HK-2 (cell line): Measurements from ENCODE around the gene THBS4.

Source experiments
- DNase-seq: peaks from one replicate; pipeline ENCODE4 v3.0.0-alpha.2; 2018; ENCODE audit not compliant: unreplicated experiment

THBS4 gene

DNA sequence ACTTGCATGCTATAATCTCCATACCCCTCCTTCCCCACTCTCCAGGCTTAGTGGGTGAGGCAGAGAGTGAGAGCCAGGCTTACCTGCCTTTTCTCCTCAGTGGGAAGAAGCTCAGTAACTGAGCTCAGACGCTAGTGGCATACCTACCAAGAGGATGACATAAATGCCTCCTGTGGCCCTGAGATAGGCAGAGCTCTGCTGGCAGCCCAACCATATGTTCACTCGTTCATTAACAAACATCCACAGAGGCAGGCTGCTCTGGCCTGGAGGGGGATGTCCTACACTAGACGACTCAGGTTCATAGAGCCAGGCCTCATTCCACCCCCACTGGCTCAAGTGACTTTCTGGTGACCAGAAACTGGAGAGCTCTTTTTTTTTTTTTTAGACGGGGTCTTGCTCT is 81.3 kb downstream of the THBS4 start:
- DNase-seq: peak; percentile 14

DNA sequence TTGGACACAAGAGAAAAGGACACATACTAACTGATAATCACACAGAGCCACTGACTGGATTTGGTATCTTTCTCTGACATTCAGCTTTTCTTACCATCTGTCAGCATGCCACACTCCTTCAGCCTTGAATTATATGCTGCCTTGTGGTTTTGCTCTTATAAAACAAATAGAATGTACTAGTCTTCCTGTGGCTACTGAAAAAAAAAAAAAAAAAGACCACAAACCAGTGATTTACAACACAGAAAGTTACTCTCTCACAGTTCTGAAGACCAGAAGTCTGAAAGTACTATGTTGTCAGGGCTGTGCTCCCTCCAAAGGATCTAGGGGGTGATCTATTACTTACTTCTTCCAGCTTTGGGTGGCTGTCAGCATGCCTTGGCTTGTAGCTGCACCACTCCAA is 82.3 kb downstream of the THBS4 start:
- no peak for DNase-seq

DNA sequence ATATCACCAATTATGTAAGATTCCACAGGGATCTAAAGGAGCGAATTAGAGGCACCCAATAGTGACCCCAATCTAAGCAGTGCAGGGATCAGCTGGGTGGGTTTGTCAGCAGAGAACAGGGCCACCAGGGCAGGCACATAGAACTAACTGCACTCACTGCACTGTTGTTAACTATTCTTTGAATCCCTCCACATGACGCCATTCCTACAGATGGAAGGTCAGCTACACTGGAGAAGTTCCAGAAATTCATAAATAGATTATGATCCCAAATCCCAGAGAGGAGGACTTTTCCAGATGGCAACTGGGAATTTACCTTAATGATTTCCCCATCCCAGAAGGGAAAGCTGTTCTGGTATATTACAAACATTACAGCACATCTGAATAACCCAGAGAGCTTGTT is 84.2 kb downstream of the THBS4 start:
- DNase-seq: no peak

DNA sequence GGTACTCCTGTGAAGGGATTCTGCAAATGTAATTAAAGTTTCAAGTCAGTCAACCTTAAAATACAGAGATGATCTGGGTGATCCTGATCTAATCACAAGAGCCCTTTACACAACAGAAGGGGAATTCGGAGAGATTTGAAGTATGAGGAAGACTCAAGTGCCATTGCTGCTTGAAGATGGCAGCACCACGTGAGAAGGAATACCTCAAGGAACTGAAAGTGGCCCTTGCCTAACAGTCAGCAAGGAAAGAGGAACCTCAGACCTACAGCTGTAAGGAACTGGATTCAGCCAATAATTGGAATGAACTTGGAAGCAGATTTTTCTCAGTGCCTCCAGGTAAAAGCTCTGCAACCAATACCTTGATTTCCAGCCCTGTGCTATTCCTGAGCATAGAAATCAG is 87.4 kb downstream of the THBS4 start:
- no peak for DNase-seq

DNA sequence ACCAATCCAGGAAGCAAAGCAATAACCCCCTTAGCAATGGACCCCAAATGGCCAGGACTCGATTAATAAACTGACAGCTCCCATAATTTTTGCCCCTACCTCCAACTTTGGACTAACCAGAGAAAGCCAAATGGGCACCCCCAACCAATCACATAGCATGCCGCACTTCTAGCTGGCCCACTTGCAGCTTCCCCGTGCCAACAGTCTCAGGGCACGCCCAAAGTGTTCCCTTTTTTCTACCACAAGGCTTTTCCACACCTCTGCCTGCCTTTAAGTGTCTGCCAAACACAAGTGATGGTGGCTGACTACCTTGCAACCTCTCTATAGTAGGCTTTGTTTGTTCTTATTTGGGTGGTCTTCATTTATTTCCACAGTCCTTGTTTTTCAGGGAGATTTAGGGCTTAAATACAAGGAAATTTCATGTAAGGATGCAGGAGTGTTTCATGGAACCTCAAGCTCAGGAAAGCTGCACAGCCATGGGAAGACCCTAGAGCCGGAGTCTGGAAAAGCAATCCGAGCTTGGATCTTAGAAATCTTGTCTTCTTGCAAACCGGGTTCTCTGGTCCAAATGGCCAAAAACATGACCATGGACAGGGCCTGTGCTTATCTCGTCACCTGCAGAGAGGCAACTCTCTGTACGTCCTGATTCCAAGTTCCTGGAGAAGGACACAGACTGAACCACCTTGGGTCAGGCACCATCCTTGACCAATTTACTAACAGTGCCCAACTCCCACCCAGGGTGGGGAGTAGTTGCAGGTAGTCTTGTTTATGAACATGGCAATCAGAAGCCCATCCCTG is 89.2 kb downstream of the THBS4 start:
- DNase-seq: no peak

DNA sequence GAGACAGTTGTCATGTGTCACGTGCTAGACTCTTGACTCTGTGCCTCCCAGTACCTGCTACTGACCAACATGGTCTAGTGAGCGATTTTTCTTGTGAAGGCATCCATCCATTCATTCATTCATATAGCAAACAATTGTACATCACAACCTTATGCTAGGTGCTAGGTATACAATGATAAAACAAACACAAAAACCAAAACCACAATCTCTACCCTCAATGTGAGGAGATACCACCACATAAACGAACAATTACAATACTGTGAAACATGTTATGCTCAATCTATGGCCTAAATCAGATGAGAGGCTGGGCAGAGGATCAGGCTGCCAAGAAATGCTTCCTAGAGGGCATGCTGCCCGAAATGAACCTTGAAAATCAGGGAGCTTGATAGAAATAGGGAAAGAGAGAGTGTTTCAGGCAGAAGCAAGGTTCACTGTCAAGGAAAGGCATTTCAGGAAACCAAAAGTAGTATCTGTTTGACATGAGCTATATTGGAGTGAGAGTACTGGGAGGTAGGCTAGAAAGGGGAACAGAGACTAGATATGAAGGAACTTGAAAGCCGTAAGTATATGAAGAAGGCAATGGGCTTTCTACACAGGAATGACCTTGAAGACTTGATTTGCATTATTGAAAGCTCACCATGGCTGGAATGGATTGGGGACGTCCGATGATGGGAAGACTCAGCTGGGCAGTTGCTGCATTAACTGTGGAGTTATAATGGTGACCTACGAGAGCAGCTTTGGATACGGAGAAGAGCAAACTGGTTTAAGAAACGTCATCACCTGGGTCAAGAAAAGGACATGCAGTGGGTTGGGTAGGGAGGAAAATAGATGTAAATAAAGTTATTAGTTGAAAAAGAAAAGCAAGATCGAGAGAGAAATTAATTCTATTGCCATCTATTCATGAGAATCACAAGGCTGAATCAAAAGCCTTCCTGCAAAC is 90.1 kb downstream of the THBS4 start:
- DNase-seq: no peak

DNA sequence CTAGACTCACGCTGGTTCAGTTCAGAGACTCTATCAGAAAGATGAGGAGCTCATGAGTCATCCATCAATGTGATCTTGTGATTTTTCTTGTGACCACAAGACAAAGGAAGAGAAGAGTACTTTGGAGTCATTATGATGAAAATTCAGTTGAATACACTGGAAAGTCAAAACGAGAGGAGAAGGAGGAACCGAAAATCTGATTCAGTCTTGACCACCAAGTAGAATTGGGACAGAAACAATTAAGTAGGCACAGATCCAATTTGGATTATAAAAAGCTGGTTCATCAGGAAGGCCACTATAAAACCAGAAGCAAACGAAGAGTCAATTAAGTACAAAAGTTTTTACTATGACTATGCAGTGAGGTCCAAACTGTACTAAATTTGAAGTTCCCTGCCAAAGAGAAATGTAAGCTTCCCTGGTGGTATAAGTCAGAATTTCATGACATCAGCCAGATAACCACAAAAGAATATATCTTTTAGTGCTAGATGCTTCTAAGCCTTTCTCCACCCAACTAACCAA is 90.9 kb downstream of the THBS4 start:
- DNase-seq: no peak

DNA sequence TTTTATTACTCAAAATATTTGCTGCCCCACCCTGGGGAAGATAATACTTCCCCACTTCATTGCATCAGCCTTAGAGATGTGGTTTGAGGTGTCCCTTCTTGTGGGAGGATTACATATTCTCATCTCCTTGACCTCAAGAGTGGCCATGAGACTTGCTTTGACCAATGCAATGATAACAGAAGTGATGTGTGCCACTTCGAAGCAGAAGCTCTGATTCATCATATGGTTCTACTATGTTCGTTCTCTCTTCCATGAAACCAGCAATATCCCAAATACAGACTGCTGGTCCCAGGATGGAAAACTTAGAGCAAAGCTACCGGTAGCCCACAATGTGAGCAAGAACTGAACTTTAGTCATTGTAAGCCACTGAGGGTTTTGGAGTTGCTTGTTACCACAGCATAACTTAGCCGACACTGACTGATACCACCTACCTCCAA is 92.0 kb downstream of the THBS4 start:
- DNase-seq: no peak

DNA sequence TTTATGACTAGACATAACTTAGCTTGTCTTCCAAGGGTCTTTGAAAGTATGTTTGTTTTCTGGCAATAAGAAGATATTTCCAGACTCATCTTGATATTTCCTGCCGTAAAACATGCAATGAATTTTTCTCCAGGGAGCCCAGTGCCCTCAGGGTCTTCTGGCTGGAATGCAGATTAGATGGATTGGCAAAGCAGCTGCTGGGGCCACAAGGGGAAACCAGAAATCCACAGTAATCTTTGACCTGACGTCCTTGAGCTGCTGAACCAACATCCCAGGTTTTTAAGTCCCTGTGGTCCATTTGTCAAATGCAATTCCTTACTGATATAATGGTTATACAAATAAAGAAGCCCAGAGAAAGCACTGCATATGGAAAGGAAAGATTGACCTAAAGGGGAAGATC is 93.0 kb downstream of the THBS4 start:
- no peak for DNase-seq

DNA sequence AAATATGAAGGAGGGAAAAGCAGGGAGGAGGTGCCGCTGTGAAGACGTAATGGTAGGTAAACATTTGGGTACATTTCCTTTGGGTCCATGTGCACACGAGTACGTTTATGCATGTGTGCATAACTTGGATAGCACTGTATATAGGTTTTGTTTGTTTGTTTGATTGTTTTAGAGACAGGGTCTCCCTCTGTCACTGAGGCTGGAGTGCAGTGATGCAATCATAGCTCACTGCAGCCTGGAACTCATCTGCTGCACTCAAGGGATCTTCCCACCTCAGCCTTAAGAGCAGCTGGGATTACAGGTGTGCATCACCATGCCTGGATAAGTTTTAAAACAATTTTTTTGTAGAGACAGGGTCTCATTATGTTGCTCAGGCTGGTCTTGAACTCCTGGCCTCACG is 94.0 kb downstream of the THBS4 start:
- DNase-seq: no peak
